ENCODE data around the gene CCNY. TPM values are rescaled to one million over a fixed set of nuclear protein-coding genes. Genes with fewer than 3 reads are reported as not detected.

Gene CCNY
- total RNA-seq, 1 donor from 2014 or later, result 81.1 TPM

- DNase-seq, result no peak
- Histone ChIP-seq H3K4me1 (no peaks in the 10 kb centered on the region), H3K36me3 (peaks cover 33% of the 10 kb centered on the region), H3K9me3 (replicated peaks) (peaks cover 5% of the 10 kb centered on the region), H3K27me3 (ENCODE audit: low read depth) (no peaks in the 10 kb centered on the region), H3K4me3 (no peak overlapping the region), H3K27ac (replicated peaks) (no peak overlapping the region)
- no peak for TF ChIP-seq CTCF (IDR thresholded peaks at IDR 0.05; ENCODE audit: borderline replicate concordance)
- intact Hi-C loops (cut with micrococcal nuclease), result no loop called here
These were observed 19.9 kb upstream of the CCNY start for GRCh38 chr10:35316218-35316967.

GRCh38 chr10:35318551-35318950 is 17.8 kb upstream of the CCNY start:
- TF ChIP-seq CTCF (IDR thresholded peaks at IDR 0.05; ENCODE audit: borderline replicate concordance), result no peak
- Histone ChIP-seq H3K9me3 (replicated peaks) (peaks cover 14% of the 10 kb centered on the region), H3K36me3 (peaks cover 48% of the 10 kb centered on the region), H3K27me3 (ENCODE audit: low read depth) (no peaks in the 10 kb centered on the region), H3K4me3 (no peak overlapping the region), H3K4me1 (no peaks in the 10 kb centered on the region), H3K27ac (replicated peaks) (no peak overlapping the region)
- DNase-seq, result no peak
- intact Hi-C loops (cut with micrococcal nuclease), result no loop called here

- H3K9me3 ChIP-seq (replicated peaks), result peaks cover 9% of the 10 kb centered on the region
- no peak for DNase-seq
- H3K4me3 ChIP-seq, result no peak overlapping the region
- H3K27ac ChIP-seq (replicated peaks), result no peak overlapping the region
- H3K4me1 ChIP-seq, result peaks cover 9% of the 10 kb centered on the region
- H3K27me3 ChIP-seq (ENCODE audit: low read depth), result no peaks in the 10 kb centered on the region
- intact Hi-C loops (cut with micrococcal nuclease), result loop anchor here (10.0 kb wide), 1 partner anchor 884 kb away; no protein-coding TSS in a partner anchor
- H3K36me3 ChIP-seq, result peaks cover 42% of the 10 kb centered on the region
- TF ChIP-seq CTCF (IDR thresholded peaks at IDR 0.05; ENCODE audit: borderline replicate concordance), result no peak
These were observed 16.0 kb upstream of the CCNY start for GRCh38 chr10:35320341-35320740.

- Histone ChIP-seq H3K4me3 (no peak overlapping the region), H3K27ac (replicated peaks) (no peak overlapping the region), H3K9me3 (replicated peaks) (peaks cover 9% of the 10 kb centered on the region), H3K4me1 (peaks cover 13% of the 10 kb centered on the region), H3K27me3 (ENCODE audit: low read depth) (no peaks in the 10 kb centered on the region), H3K36me3 (peaks cover 33% of the 10 kb centered on the region)
- no peak for TF ChIP-seq CTCF (IDR thresholded peaks at IDR 0.05; ENCODE audit: borderline replicate concordance)
- DNase-seq, result no peak
- intact Hi-C loops (cut with micrococcal nuclease), result loop anchor here (10.0 kb wide), 1 partner anchor 882 kb away; no protein-coding TSS in a partner anchor
These were observed 13.7 kb upstream of the CCNY start for GRCh38 chr10:35322636-35323035.

- intact Hi-C loops (cut with micrococcal nuclease), result loop anchor here (10.0 kb wide), 1 partner anchor 881 kb away; no protein-coding TSS in a partner anchor
- Histone ChIP-seq H3K27ac (replicated peaks) (no peak overlapping the region), H3K4me3 (no peak overlapping the region), H3K9me3 (replicated peaks) (peaks cover 9% of the 10 kb centered on the region), H3K27me3 (ENCODE audit: low read depth) (no peaks in the 10 kb centered on the region), H3K36me3 (peaks cover 27% of the 10 kb centered on the region), H3K4me1 (peaks cover 28% of the 10 kb centered on the region)
- no peak for DNase-seq
- no peak for TF ChIP-seq CTCF (IDR thresholded peaks at IDR 0.05; ENCODE audit: borderline replicate concordance)
These were observed 12.1 kb upstream of the CCNY start for GRCh38 chr10:35324196-35324595.

Measured in left ventricle myocardium inferior (tissue), 1 donor.